Liver (tissue), 3 donors: ENCODE data around the gene SERPING1.

Experiments
- FOXA1 ChIP-seq: IDR thresholded peaks from 2 replicates; pipeline ENCODE4 v1.6.1; 2016; ENCODE audit warnings: antibody characterized with exemption
- HNF4G ChIP-seq: IDR thresholded peaks from 2 replicates; pipeline ENCODE4 v1.6.1; 2016; ENCODE audit warnings: antibody characterized with exemption
- JUND ChIP-seq, 2 donors: IDR thresholded peaks; 2 replicates each; pipeline ENCODE4 v1.6.1; 2016; ENCODE audit warnings: antibody characterized with exemption in 2 of 2
- RAD21 ChIP-seq, 2 donors: IDR thresholded peaks; 2 replicates each; pipeline ENCODE4 v1.6.1; 2016; ENCODE audit warnings: antibody characterized with exemption in 2 of 2, mild to moderate bottlenecking in 2 of 2
- TAF1 ChIP-seq: conservative IDR thresholded peaks from 2 replicates; pipeline ENCODE4 v1.6.1; 2016; ENCODE audit warnings: antibody characterized with exemption, mild to moderate bottlenecking
- YY1 ChIP-seq: IDR thresholded peaks from 2 replicates; pipeline ENCODE4 v1.6.1; 2016; ENCODE audit warnings: antibody characterized with exemption, mild to moderate bottlenecking
- TF ChIP-seq, protein P1 (sequence below): fragments of 150-350 bp; IDR thresholded peaks from 2 replicates; pipeline ENCODE4 v1.5.1; 2017; ENCODE audit warnings: improper control_type of control experiment, low read depth, low read length; ENCODE audit not compliant: missing input control
- TF ChIP-seq, protein P2 (sequence below): IDR thresholded peaks from 2 replicates; pipeline ENCODE4 v1.6.1; 2016; ENCODE audit warnings: antibody characterized with exemption
- TF ChIP-seq, protein P3 (sequence below): IDR thresholded peaks from 2 replicates; pipeline ENCODE4 v1.6.1; 2016; ENCODE audit warnings: antibody characterized with exemption
- donor health status: healthy.
- donor health status: healthy.

DNA sequence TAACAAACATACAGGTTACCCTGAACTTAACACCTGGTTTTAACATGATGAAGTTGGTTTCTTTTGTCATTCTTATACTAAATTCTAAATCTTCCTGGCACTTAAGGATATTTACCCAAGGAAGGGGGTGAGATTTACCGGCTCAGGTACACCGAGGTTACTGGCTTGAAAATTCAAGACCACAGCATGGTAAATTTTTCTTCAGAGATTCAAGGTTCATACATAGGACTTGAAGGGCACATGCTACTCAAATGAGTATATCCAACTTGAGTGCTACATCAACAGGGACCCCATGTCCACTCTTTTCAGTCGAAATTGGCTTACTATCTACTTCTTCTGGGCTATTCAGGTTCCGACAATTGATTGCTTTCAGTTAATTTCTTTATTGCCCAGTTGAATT lies 12.7 kb downstream of the SERPING1 start:
- TF ChIP-seq, protein P1, sequence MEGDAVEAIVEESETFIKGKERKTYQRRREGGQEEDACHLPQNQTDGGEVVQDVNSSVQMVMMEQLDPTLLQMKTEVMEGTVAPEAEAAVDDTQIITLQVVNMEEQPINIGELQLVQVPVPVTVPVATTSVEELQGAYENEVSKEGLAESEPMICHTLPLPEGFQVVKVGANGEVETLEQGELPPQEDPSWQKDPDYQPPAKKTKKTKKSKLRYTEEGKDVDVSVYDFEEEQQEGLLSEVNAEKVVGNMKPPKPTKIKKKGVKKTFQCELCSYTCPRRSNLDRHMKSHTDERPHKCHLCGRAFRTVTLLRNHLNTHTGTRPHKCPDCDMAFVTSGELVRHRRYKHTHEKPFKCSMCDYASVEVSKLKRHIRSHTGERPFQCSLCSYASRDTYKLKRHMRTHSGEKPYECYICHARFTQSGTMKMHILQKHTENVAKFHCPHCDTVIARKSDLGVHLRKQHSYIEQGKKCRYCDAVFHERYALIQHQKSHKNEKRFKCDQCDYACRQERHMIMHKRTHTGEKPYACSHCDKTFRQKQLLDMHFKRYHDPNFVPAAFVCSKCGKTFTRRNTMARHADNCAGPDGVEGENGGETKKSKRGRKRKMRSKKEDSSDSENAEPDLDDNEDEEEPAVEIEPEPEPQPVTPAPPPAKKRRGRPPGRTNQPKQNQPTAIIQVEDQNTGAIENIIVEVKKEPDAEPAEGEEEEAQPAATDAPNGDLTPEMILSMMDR: no peak
- no peak for TF ChIP-seq YY1
- TF ChIP-seq, protein P2, sequence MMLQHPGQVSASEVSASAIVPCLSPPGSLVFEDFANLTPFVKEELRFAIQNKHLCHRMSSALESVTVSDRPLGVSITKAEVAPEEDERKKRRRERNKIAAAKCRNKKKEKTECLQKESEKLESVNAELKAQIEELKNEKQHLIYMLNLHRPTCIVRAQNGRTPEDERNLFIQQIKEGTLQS: no peak
- TF ChIP-seq FOXA1: no peak
- TF ChIP-seq JUND (IDR thresholded peaks at IDR 0.05): no peak
- TF ChIP-seq TAF1: no peak
- TF ChIP-seq, protein P3, sequence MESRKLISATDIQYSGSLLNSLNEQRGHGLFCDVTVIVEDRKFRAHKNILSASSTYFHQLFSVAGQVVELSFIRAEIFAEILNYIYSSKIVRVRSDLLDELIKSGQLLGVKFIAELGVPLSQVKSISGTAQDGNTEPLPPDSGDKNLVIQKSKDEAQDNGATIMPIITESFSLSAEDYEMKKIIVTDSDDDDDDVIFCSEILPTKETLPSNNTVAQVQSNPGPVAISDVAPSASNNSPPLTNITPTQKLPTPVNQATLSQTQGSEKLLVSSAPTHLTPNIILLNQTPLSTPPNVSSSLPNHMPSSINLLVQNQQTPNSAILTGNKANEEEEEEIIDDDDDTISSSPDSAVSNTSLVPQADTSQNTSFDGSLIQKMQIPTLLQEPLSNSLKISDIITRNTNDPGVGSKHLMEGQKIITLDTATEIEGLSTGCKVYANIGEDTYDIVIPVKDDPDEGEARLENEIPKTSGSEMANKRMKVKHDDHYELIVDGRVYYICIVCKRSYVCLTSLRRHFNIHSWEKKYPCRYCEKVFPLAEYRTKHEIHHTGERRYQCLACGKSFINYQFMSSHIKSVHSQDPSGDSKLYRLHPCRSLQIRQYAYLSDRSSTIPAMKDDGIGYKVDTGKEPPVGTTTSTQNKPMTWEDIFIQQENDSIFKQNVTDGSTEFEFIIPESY: no peak
- TF ChIP-seq HNF4G: no peak
- no peak for TF ChIP-seq RAD21 (IDR thresholded peaks at IDR 0.05)
